Neural progenitor cell (in vitro differentiated cells): Measurements from ENCODE around the gene RXRG.

Experiments
- EZH2 ChIP-seq: fragments of 200-600 bp; sonication (generic); IDR thresholded peaks from 2 replicates; pipeline ENCODE4 v1.6.1; 2017; ENCODE audit warnings: antibody characterized with exemption, mild to moderate bottlenecking, moderate library complexity
- EZH2phosphoT487 ChIP-seq: fragments of 200-600 bp; sonication (generic); IDR thresholded peaks from 2 replicates; pipeline ENCODE4 v1.6.1; 2017; ENCODE audit warnings: antibody characterized with exemption
- TF ChIP-seq, protein P1 (sequence below): fragments of 200-600 bp; sonication (generic); IDR thresholded peaks from 2 replicates; pipeline ENCODE4 v1.5.1; 2017; ENCODE audit warnings: antibody characterized with exemption, mild to moderate bottlenecking

- TF ChIP-seq, protein P1, sequence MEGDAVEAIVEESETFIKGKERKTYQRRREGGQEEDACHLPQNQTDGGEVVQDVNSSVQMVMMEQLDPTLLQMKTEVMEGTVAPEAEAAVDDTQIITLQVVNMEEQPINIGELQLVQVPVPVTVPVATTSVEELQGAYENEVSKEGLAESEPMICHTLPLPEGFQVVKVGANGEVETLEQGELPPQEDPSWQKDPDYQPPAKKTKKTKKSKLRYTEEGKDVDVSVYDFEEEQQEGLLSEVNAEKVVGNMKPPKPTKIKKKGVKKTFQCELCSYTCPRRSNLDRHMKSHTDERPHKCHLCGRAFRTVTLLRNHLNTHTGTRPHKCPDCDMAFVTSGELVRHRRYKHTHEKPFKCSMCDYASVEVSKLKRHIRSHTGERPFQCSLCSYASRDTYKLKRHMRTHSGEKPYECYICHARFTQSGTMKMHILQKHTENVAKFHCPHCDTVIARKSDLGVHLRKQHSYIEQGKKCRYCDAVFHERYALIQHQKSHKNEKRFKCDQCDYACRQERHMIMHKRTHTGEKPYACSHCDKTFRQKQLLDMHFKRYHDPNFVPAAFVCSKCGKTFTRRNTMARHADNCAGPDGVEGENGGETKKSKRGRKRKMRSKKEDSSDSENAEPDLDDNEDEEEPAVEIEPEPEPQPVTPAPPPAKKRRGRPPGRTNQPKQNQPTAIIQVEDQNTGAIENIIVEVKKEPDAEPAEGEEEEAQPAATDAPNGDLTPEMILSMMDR, result no peak
- TF ChIP-seq EZH2 (no peak), EZH2phosphoT487 (no peak)
These were observed 11.9 kb upstream of the RXRG start for GRCh38 chr1:165456861-165457260.
